IMR-90 (cell line): ENCODE results near the gene ABCA2. TPM values are rescaled to one million over a fixed set of nuclear protein-coding genes. Genes with fewer than 3 reads are reported as not detected.
A peak's percentile ranks its signal among the peaks of the same experiment; 100 is the strongest.

Experiments used
- ATAC-seq: fragments of 200-7000 bp; cut with Tn5 transposase; 2 replicates; pipeline ENCODE4 v1.9.1; 2020; ENCODE audit warnings: low read depth, mild to moderate bottlenecking, moderate library complexity
- BruUV-seq: library from RNA; stranded (reverse); fragments of 400-500 nt; replicated peaks from 2 replicates; lab custom pipeline; 2021; lab: Mats Ljungman, UMichigan
- CTCF ChIA-PET: fragments of 300-600 bp; formaldehyde crosslinking; extraction: SDS; loops from one replicate; lab custom pipeline; 2021; ENCODE audit warnings: antibody characterized with exemption; lab: Yijun Ruan, JAX
- POLR2A ChIA-PET: fragments of 300-600 bp; sonication (Branson Sonifier 250); formaldehyde crosslinking; loops from one replicate; lab custom pipeline; 2022; ENCODE audit warnings: antibody characterized with exemption; ENCODE audit not compliant: unreplicated experiment; lab: Charles Lee
- DNase-seq: peaks from one replicate; pipeline ENCODE4 v3.0.0; 2013
- H2AFZ ChIP-seq: replicated peaks from 2 replicates; pipeline ENCODE3; 2013; ENCODE audit warnings: low read length, mild to moderate bottlenecking; ENCODE audit not compliant: poor library complexity
- H2AK5ac ChIP-seq: 2 replicates; pipeline ENCODE4 v1.6.1; 2013; ENCODE audit warnings: low read depth, low read length, inconsistent platforms
- H2AK9ac ChIP-seq: replicated peaks from 2 replicates; pipeline ENCODE3; 2013; ENCODE audit warnings: mild to moderate bottlenecking, low read depth, low read length, moderate library complexity; ENCODE audit not compliant: poor library complexity
- H2BK120ac ChIP-seq: 2 replicates; pipeline ENCODE4 v1.6.1; 2013; ENCODE audit warnings: low read depth, low read length, inconsistent platforms
- H2BK15ac ChIP-seq: 3 replicates; pipeline ENCODE4 v1.6.1; 2013; ENCODE audit warnings: low read depth, low read length, inconsistent platforms
- H2BK20ac ChIP-seq: 2 replicates; pipeline ENCODE4 v1.6.1; 2013; ENCODE audit warnings: low read depth, mild to moderate bottlenecking, inconsistent platforms, low read length, moderate library complexity
- H2BK5ac ChIP-seq: 2 replicates; pipeline ENCODE4 v1.6.1; 2013; ENCODE audit warnings: mild to moderate bottlenecking, low read depth, low read length, inconsistent platforms; ENCODE audit not compliant: poor library complexity, severe bottlenecking
- H3K14ac ChIP-seq: replicated peaks from 2 replicates; pipeline ENCODE4 v1.6.1; 2013; ENCODE audit warnings: low read depth, low read length, inconsistent platforms
- H3K18ac ChIP-seq: 2 replicates; pipeline ENCODE4 v1.6.1; 2013; ENCODE audit warnings: low read depth, low read length, control low read depth
- H3K23ac ChIP-seq: 2 replicates; pipeline ENCODE4 v1.6.1; 2013; ENCODE audit warnings: low read depth, low read length, inconsistent platforms
- H3K27ac ChIP-seq: 2 replicates; pipeline ENCODE4 v1.5.1; 2013; ENCODE audit warnings: mild to moderate bottlenecking, control low read depth, low read length; ENCODE audit not compliant: insufficient read depth
- H3K27me3 ChIP-seq: 2 replicates; pipeline ENCODE4 v1.6.1; 2013; ENCODE audit warnings: low read length; ENCODE audit not compliant: control insufficient read depth, insufficient read depth
- H3K36me3 ChIP-seq: 2 replicates; pipeline ENCODE4 v1.6.1; 2013; ENCODE audit warnings: low read length, mixed read lengths; ENCODE audit not compliant: control insufficient read depth, insufficient read depth
- H3K4ac ChIP-seq: 2 replicates; pipeline ENCODE4 v1.6.1; 2013; ENCODE audit warnings: low read depth, low read length, inconsistent platforms
- H3K4me1 ChIP-seq: 2 replicates; pipeline ENCODE4 v1.6.1; 2013; ENCODE audit warnings: low read length, mixed read lengths; ENCODE audit not compliant: control insufficient read depth, insufficient read depth
- H3K4me2 ChIP-seq: 2 replicates; pipeline ENCODE4 v1.6.1; 2013; ENCODE audit warnings: low read depth, mild to moderate bottlenecking, control low read depth, low read length, moderate library complexity
- H3K4me3 ChIP-seq: 2 replicates; pipeline ENCODE4 v1.5.1; 2013; ENCODE audit warnings: low read depth, mild to moderate bottlenecking, control low read depth, low read length, moderate library complexity; ENCODE audit not compliant: insufficient read depth
- H3K56ac ChIP-seq: 2 replicates; pipeline ENCODE4 v1.6.1; 2013; ENCODE audit warnings: low read length, inconsistent platforms; ENCODE audit not compliant: insufficient read depth; ENCODE audit errors: extremely low read depth
- H3K79me1 ChIP-seq, 2 experiments: 2 replicates each; pipeline ENCODE4 v1.6.1; 2013; ENCODE audit warnings: low read length in 2 of 2, inconsistent platforms in 1 of 2, low read depth in 1 of 2
- H3K9ac ChIP-seq: 2 replicates; pipeline ENCODE4 v1.6.1; 2013; ENCODE audit warnings: low read depth, low read length, control low read depth
- H3K9me1 ChIP-seq: 2 replicates; pipeline ENCODE4 v1.6.1; 2013; ENCODE audit warnings: low read length, inconsistent platforms; ENCODE audit not compliant: insufficient read depth
- H3K9me3 ChIP-seq: 2 replicates; pipeline ENCODE4 v1.6.1; 2013; ENCODE audit warnings: low read length; ENCODE audit not compliant: control insufficient read depth, insufficient read depth
- H4K20me1 ChIP-seq: 2 replicates; pipeline ENCODE4 v1.6.1; 2013; ENCODE audit warnings: low read length, inconsistent platforms; ENCODE audit not compliant: insufficient read depth
- H4K5ac ChIP-seq: 2 replicates; pipeline ENCODE4 v1.6.1; 2013; ENCODE audit warnings: mild to moderate bottlenecking, low read depth, low read length, control low read depth
- H4K8ac ChIP-seq, 2 experiments: 2 replicates each; pipeline ENCODE4 v1.6.1; 2013; ENCODE audit warnings: low read depth in 2 of 2, low read length in 2 of 2, control low read depth in 1 of 2, inconsistent platforms in 1 of 2
- H4K91ac ChIP-seq: 2 replicates; pipeline ENCODE4 v1.6.1; 2013; ENCODE audit warnings: low read depth, low read length, inconsistent platforms; ENCODE audit not compliant: insufficient read depth
- BHLHE40 ChIP-seq: fragments of 150-350 bp; IDR thresholded peaks from 2 replicates; pipeline ENCODE4 v1.6.1; 2016; ENCODE audit warnings: mild to moderate bottlenecking, low read depth, low read length
- CEBPB ChIP-seq: IDR thresholded peaks from 2 replicates; pipeline ENCODE4 v1.6.1; 2012; ENCODE audit warnings: low read depth, low read length, improper control_type of control experiment
- CHD1 ChIP-seq: IDR thresholded peaks from 2 replicates; pipeline ENCODE4 v1.6.1; 2012; ENCODE audit warnings: low read depth, low read length, improper control_type of control experiment
- FOS ChIP-seq: fragments of 150-350 bp; IDR thresholded peaks from 2 replicates; pipeline ENCODE4 v1.6.1; 2016; ENCODE audit warnings: low read depth, low read length
- MAFK ChIP-seq: IDR thresholded peaks from 2 replicates; pipeline ENCODE4 v1.6.1; 2012; ENCODE audit warnings: low read depth, low read length, improper control_type of control experiment
- MAZ ChIP-seq: IDR thresholded peaks from 2 replicates; pipeline ENCODE4 v1.6.1; 2012; ENCODE audit warnings: low read depth, mild to moderate bottlenecking, low read length, improper control_type of control experiment, moderate library complexity, borderline replicate concordance
- MXI1 ChIP-seq: IDR thresholded peaks from 2 replicates; pipeline ENCODE4 v1.6.1; 2012; ENCODE audit warnings: low read depth, mild to moderate bottlenecking, low read length, moderate library complexity, borderline replicate concordance
- NFE2L2 ChIP-seq: fragments of 150-350 bp; IDR thresholded peaks from 2 replicates; pipeline ENCODE4 v1.6.1; 2016; ENCODE audit warnings: low read depth, mild to moderate bottlenecking, low read length
- POLR2A ChIP-seq: IDR thresholded peaks from 2 replicates; pipeline ENCODE4 v1.6.1; 2012; ENCODE audit warnings: mild to moderate bottlenecking, low read depth, low read length
- RAD21 ChIP-seq: IDR thresholded peaks from 2 replicates; pipeline ENCODE4 v1.6.1; 2012; ENCODE audit warnings: low read length, improper control_type of control experiment
- RCOR1 ChIP-seq: IDR thresholded peaks from 2 replicates; pipeline ENCODE4 v1.6.1; 2012; ENCODE audit warnings: mild to moderate bottlenecking, low read length, improper control_type of control experiment; ENCODE audit not compliant: insufficient replicate concordance
- RFX5 ChIP-seq: IDR thresholded peaks from 2 replicates; pipeline ENCODE4 v1.8.0; 2012; ENCODE audit warnings: low read depth, mild to moderate bottlenecking, low read length, moderate library complexity
- SMC3 ChIP-seq: fragments of 150-350 bp; IDR thresholded peaks from 2 replicates; pipeline ENCODE4 v1.6.1; 2016; ENCODE audit warnings: low read depth, mild to moderate bottlenecking, antibody characterized with exemption, low read length, moderate library complexity
- WGBS, 2 experiments: methylation state at CpG; one replicate each; pipeline versions ENCODE4 v1.1.5 to v1.1.7; 2013; ENCODE audit warnings: missing lambda C conversion rate in 2 of 2; ENCODE audit not compliant: insufficient read length in 1 of 2; ENCODE audit errors: extremely low coverage in 2 of 2; 5-methylcytosine and 5-hydroxymethylcytosine counted together
- dilution Hi-C: fragments of 300-500 bp; cut with HindIII; formaldehyde crosslinking; loops from one replicate; pipeline ENCODE4 v1.14.3; 2018; ENCODE audit warnings: low sequenced_read_pairs; ENCODE audit not compliant: unreplicated experiment
- in situ Hi-C: fragments of 300-500 bp; cut with MboI; formaldehyde crosslinking; loops from 3 replicates; pipeline ENCODE4 v1.14.3; 2019; ENCODE audit warnings: low sequenced_read_pairs, inconsistent platforms, mixed read lengths
- intact Hi-C: fragments of 100-400 bp; cut with micrococcal nuclease; formaldehyde crosslinking; loops from 2 replicates; pipeline ENCODE4 v1.10.0; 2022
- polyA plus RNA-seq, 3 experiments: library from polyadenylated mRNA; depleted of rRNA; stranded (reverse); fragments of >200 nt; gene quantifications; 2 replicates each; pipeline ENCODE4 v1.2.3, GENCODE V29; 2012; ENCODE audit warnings: low replicate concordance in 1 of 3
- total RNA-seq: library from RNA; depleted of rRNA; stranded (reverse); fragments of >200 nt; gene quantifications from 2 replicates; pipeline ENCODE4 v1.2.3, GENCODE V29; 2012
- TF ChIP-seq, protein P1 (sequence below): fragments of 150-350 bp; IDR thresholded peaks from 2 replicates; pipeline ENCODE4 v1.6.1; 2017; ENCODE audit warnings: mild to moderate bottlenecking, antibody characterized with exemption, low read length, low read depth

Gene ABCA2
- total and polyA plus RNA-seq, 2 of the 4 experiments (the other 2 are of a cell fraction), result 3.8 to 46.0 TPM

DNA sequence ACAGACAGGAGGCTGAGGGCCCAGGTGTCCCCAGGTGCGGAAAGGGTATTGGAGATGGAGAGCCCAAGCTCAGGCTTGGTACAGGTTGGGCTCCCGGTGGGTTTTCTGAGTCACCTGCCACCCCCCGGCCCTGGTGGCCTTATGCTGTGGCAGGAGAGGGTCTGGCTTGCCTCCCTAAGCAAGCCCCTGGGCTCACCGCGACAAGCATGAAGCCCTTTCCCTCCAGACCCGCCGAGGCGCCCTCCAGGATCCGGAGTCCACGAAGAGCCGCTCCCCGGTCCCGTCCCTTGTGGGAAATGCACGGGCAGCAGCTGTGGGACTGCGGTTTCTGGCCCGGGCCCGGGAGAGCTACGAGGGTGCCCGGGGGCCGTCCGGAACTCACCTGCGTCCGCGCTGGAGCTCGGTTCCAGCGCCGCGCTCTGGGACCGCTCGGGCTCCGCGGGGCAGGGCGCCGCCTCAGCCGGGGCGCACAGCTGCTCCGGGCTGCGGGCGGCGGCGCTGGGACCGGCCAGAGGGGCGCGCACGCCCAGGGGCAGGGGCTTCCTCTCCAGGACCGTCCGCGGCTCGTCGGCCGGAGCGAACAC is 41.6 kb upstream of the ABCA2 start (continued):
- no peak for TF ChIP-seq RFX5

- Histone ChIP-seq H3K4me1 (peaks cover 3% of the 10 kb centered on the region; the same call in 1 of the 2 replicates), H3K27me3 (no peaks in the 10 kb centered on the region; the same call in 1 of the 2 replicates), H2AK5ac (no peak overlapping the region), H3K9ac (no peak overlapping the region), H3K56ac (no peak overlapping the region), H2AFZ (no peak overlapping the region), H3K4me2 (no peak overlapping the region), H2BK20ac (no peak overlapping the region), H3K36me3 (no peaks in the 10 kb centered on the region), H3K9me1 (no peaks in the 10 kb centered on the region), H3K27ac (no peak overlapping the region), H4K20me1 (no peaks in the 10 kb centered on the region), H3K79me1 (peaks cover 2 to 11% of the 10 kb centered on the region in 2 experiments), H3K4ac (no peak overlapping the region), H2BK120ac (no peak overlapping the region), H3K18ac (no peak overlapping the region), H4K5ac (no peak overlapping the region), H2AK9ac (peak overlapping the region; percentile 9), H3K9me3 (no peaks in the 10 kb centered on the region), H3K4me3 (no peak overlapping the region), H2BK5ac (no peak overlapping the region), H4K8ac (no peak overlapping the region), H4K91ac (no peak overlapping the region), H3K14ac (no peak overlapping the region), H2BK15ac (no peak overlapping the region), H3K23ac (no peak overlapping the region)
- DNase-seq, result no peak
- ChIA-PET CTCF (interaction anchor here (1.6 kb wide), 1 partner anchor 22 kb away, joined by 5 read pairs; the partner anchor contains the start of gene NPDC1), POLR2A (no interaction called here)
- ATAC-seq, result no peak
- in situ Hi-C loops, result no loop called here
- no TSS peak for BruUV-seq
- WGBS, 2 experiments, result 98% methylated on average over 6 of the region's 17 CpGs; no CpG with 5 or more reads in 1 of the 2 experiments
- dilution Hi-C loops, result no loop called here
- intact Hi-C loops, result no loop called here
- no peak for TF ChIP-seq CHD1
- TF ChIP-seq MAFK, result no peak
- TF ChIP-seq RAD21, result no peak
- no peak for TF ChIP-seq RCOR1
- TF ChIP-seq RFX5, result no peak
- no peak for TF ChIP-seq BHLHE40
- no peak for TF ChIP-seq MXI1
- TF ChIP-seq MAZ, result no peak
- TF ChIP-seq, protein P1, sequence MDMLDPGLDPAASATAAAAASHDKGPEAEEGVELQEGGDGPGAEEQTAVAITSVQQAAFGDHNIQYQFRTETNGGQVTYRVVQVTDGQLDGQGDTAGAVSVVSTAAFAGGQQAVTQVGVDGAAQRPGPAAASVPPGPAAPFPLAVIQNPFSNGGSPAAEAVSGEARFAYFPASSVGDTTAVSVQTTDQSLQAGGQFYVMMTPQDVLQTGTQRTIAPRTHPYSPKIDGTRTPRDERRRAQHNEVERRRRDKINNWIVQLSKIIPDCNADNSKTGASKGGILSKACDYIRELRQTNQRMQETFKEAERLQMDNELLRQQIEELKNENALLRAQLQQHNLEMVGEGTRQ, result no peak
- TF ChIP-seq FOS, result no peak
- TF ChIP-seq NFE2L2, result no peak
- TF ChIP-seq SMC3, result no peak
- no peak for TF ChIP-seq POLR2A
- no peak for TF ChIP-seq CEBPB
These were observed 40.8 kb upstream of the ABCA2 start for GRCh38 chr9:137068539-137069507.
